GDM1 (cell line): ENCODE measurements around the gene FOXO6.

Source experiments
- DNase-seq: peaks from one replicate; lab custom pipeline; 2025; lab: John Stamatoyannopoulos, UW

FOXO6 gene

GRCh38 chr1:41408691-41409090, 47.5 kb downstream of the FOXO6 start:
- no peak for DNase-seq

GRCh38 chr1:41409825-41410224, 48.6 kb downstream of the FOXO6 start:
- DNase-seq = no peak

GRCh38 chr1:41410462-41410861, 49.2 kb downstream of the FOXO6 start:
- no peak for DNase-seq

- no peak for DNase-seq
Observed at GRCh38 chr1:41411229-41411628, 50.0 kb downstream of the FOXO6 start.

- no peak for DNase-seq
Observed at GRCh38 chr1:41412748-41413147, 51.5 kb downstream of the FOXO6 start.

GRCh38 chr1:41413748-41414281, 52.6 kb downstream of the FOXO6 start:
- DNase-seq = no peak

GRCh38 chr1:41414296-41414695, 53.1 kb downstream of the FOXO6 start:
- DNase-seq = no peak

- DNase-seq = no peak
Observed at GRCh38 chr1:41414716-41415306, 53.6 kb downstream of the FOXO6 start.

- DNase-seq = no peak
Observed at GRCh38 chr1:41416081-41416480, 54.8 kb downstream of the FOXO6 start.

GRCh38 chr1:41416552-41417334, 55.5 kb downstream of the FOXO6 start:
- DNase-seq = peak; percentile 43

- no peak for DNase-seq
Observed at GRCh38 chr1:41417335-41417682, 56.1 kb downstream of the FOXO6 start.

GRCh38 chr1:41417746-41418145, 56.5 kb downstream of the FOXO6 start:
- DNase-seq = no peak

GRCh38 chr1:41418857-41419583, 57.8 kb downstream of the FOXO6 start:
- no peak for DNase-seq

GRCh38 chr1:41419584-41420295, 58.5 kb downstream of the FOXO6 start:
- DNase-seq = no peak

- DNase-seq = no peak
Observed at GRCh38 chr1:41420351-41420750, 59.1 kb downstream of the FOXO6 start.

GRCh38 chr1:41420860-41421259, 59.6 kb downstream of the FOXO6 start:
- DNase-seq = no peak

GRCh38 chr1:41422306-41422705, 61.1 kb downstream of the FOXO6 start:
- DNase-seq = no peak

GRCh38 chr1:41423511-41424191, 62.4 kb downstream of the FOXO6 start:
- no peak for DNase-seq

GRCh38 chr1:41424581-41425118, 63.4 kb downstream of the FOXO6 start:
- no peak for DNase-seq

GRCh38 chr1:41425369-41425768, 64.1 kb downstream of the FOXO6 start:
- no peak for DNase-seq

- no peak for DNase-seq
Observed at GRCh38 chr1:41426201-41426890, 65.1 kb downstream of the FOXO6 start.
